ENCODE measurements around the gene PHLPP1.

DNA sequence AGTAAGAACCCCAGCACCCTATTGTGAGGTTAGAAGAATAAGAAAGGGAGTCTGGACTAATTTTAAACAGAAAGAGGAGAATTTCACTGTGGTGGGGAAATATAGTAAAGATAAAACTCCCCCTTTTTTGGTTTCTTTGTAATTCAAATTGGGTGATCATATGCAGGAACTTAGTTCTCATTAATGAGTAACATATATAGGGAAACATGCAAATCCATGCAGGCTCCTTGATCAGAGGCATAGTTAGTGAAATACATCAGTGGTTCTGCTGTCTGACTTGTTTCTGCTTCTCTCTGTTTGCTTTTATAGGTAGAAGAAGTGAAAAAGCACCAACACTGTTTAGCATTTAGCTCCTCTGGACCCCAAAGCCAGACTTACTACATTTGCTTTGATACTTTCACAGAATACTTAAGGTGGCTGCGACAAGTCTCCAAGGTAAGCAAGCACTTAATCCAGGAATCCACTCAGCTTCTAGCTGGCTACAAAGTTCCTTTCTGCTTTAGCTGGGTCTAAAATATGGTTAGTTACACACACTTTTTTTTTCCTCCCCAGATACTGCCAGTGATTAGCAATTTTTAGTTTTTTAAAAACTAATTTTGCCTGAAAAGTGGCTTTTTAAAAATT is 123.2 kb downstream of the PHLPP1 start:
- TF ChIP-seq, protein P1, sequence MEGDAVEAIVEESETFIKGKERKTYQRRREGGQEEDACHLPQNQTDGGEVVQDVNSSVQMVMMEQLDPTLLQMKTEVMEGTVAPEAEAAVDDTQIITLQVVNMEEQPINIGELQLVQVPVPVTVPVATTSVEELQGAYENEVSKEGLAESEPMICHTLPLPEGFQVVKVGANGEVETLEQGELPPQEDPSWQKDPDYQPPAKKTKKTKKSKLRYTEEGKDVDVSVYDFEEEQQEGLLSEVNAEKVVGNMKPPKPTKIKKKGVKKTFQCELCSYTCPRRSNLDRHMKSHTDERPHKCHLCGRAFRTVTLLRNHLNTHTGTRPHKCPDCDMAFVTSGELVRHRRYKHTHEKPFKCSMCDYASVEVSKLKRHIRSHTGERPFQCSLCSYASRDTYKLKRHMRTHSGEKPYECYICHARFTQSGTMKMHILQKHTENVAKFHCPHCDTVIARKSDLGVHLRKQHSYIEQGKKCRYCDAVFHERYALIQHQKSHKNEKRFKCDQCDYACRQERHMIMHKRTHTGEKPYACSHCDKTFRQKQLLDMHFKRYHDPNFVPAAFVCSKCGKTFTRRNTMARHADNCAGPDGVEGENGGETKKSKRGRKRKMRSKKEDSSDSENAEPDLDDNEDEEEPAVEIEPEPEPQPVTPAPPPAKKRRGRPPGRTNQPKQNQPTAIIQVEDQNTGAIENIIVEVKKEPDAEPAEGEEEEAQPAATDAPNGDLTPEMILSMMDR (IDR thresholded peaks at IDR 0.05): no peak
- TF ChIP-seq POLR2A (IDR thresholded peaks at IDR 0.05) (no peak), POLR2AphosphoS5 (IDR thresholded peaks at IDR 0.05) (no peak)

Data from stomach (tissue), 4 donors.